Mammary epithelial cell (primary cell): Measurements from ENCODE around the gene ATG4B.

Experiments used
- CTCF ChIP-seq, 2 donors: IDR thresholded peaks in 1 of 2; conservative IDR thresholded peaks in 1 of 2; 2 replicates each; pipeline ENCODE4 v1.5.1; 2011 to 2012; ENCODE audit warnings: inconsistent platforms in 2 of 2, low read length in 2 of 2, mild to moderate bottlenecking in 2 of 2, control low read depth in 1 of 2, low read depth in 1 of 2; ENCODE audit not compliant: insufficient read depth in 1 of 2; ENCODE audit errors: extremely low read depth in 1 of 2
- EZH2 ChIP-seq: IDR thresholded peaks from 2 replicates; pipeline ENCODE4 v1.6.1; 2012; ENCODE audit warnings: low read length, inconsistent platforms, borderline replicate concordance

DNA sequence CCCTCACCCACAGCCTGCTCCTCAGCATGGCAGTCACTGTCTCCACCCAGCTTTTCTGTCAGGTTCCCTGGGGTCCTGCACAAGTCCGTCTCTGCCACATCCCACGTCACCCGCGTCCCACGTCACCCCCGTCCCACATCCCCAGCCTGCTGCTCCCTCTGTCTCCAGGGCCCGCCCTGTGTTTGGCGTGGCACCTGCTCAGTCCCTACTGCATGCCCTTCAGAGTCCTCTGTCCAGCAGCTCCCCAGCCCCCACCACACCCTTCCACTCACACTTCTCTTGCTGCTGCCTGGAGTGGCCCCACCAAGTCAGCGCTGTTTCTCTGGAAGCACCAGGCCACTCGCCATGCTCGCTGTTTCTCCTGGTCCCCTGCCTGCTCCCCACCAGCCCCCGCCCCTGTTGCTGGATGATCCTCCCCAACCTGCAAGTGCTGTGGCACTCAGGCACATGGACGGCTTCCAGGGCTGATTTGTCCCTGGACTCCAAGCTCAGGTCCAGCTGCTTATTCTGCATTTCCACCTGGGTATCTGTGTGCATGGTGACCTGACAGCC is 18.8 kb downstream of the ATG4B start:
- no peak for TF ChIP-seq CTCF (conservative IDR thresholded peaks at IDR 0.05 in 1 of 2, IDR thresholded peaks at IDR 0.05 in 1 of 2; ENCODE audit: extremely low read depth in 1 of 2, insufficient read depth in 1 of 2, low read depth in 1 of 2, low read length in 2 of 2)
- no peak for TF ChIP-seq EZH2
